Suprapubic skin (tissue), 4 donors: ENCODE results near the gene CHST7. TPM values are rescaled to one million over a fixed set of nuclear protein-coding genes. Genes with fewer than 3 reads are reported as not detected.

ENCODE experiments used
- DNase-seq, 2 donors: peaks; one replicate each; pipeline ENCODE4 v3.0.0-alpha.2; 2019; ENCODE audit warnings: low spot score in 2 of 2
- H3K27ac ChIP-seq: fragments of 200-600 bp; sonication (generic); one replicate; pipeline ENCODE4 v1.5.1; 2019
- H3K27me3 ChIP-seq: fragments of 200-600 bp; sonication (generic); one replicate; pipeline ENCODE4 v1.5.1; 2019
- H3K36me3 ChIP-seq: fragments of 200-600 bp; sonication (generic); one replicate; pipeline ENCODE4 v1.5.1; 2019
- H3K4me1 ChIP-seq: fragments of 200-600 bp; sonication (generic); one replicate; pipeline ENCODE4 v1.5.1; 2019
- H3K4me3 ChIP-seq: fragments of 200-600 bp; sonication (generic); one replicate; pipeline ENCODE4 v1.5.1; 2019; ENCODE audit warnings: mild to moderate bottlenecking
- H3K9me3 ChIP-seq: fragments of 200-600 bp; sonication (generic); one replicate; pipeline ENCODE4 v1.5.1; 2019
- CTCF ChIP-seq, 2 donors: fragments of 200-600 bp in 1 of 2; fragments of 450-650 bp in 1 of 2; sonication (generic) in 1 of 2; IDR thresholded peaks; one replicate each; pipeline ENCODE4 v1.5.1; 2016 to 2019; ENCODE audit warnings: antibody characterized with exemption in 2 of 2, mild to moderate bottlenecking in 1 of 2, moderate library complexity in 1 of 2
- EP300 ChIP-seq: sonication (generic); formaldehyde crosslinking; IDR thresholded peaks from one replicate; pipeline ENCODE4 v1.6.1; 2017; ENCODE audit warnings: antibody characterized with exemption
- POLR2A ChIP-seq, 2 donors: fragments of 450-650 bp; IDR thresholded peaks; one replicate each; pipeline ENCODE4 v1.6.1; 2017; ENCODE audit warnings: antibody characterized with exemption in 2 of 2, mild to moderate bottlenecking in 2 of 2, moderate library complexity in 2 of 2
- POLR2AphosphoS5 ChIP-seq, 3 donors: sonication (generic); formaldehyde crosslinking; IDR thresholded peaks; one replicate each; pipeline ENCODE4 v1.6.1; 2017; ENCODE audit warnings: antibody characterized with exemption in 3 of 3
- WGBS: methylation state at CpG from one replicate; pipeline ENCODE4 v1.1.5; 2018; 5-methylcytosine and 5-hydroxymethylcytosine counted together
- total RNA-seq, 4 donors: library from RNA; depleted of rRNA; stranded (reverse); fragments of >200 nt; gene quantifications; one replicate each; pipeline ENCODE4 v1.1.0, GENCODE V29; 2016

The CHST7 gene
- total RNA-seq, 4 donors from 2014 or later = 5.8 to 7.9 (median 7.0) TPM

- H3K27me3 ChIP-seq = no peaks in the 10 kb centered on the region
Measured at GRCh38 chrX:46643636-46644035, 70.1 kb downstream of the CHST7 start.

GRCh38 chrX:46645614-46646013 is 72.0 kb downstream of the CHST7 start:
- H3K9me3 ChIP-seq = no peaks in the 10 kb centered on the region
- no peak for DNase-seq
- no peak overlapping the region for H3K4me3 ChIP-seq
- TF ChIP-seq POLR2A (IDR thresholded peaks at IDR 0.05) = no peak
- TF ChIP-seq EP300 = no peak
- TF ChIP-seq CTCF (IDR thresholded peaks at IDR 0.05) = no peak
- TF ChIP-seq POLR2AphosphoS5 (IDR thresholded peaks at IDR 0.05) = no peak
- WGBS = 61% methylated on average over 4 of the region's 4 CpGs
- H3K36me3 ChIP-seq = no peaks in the 10 kb centered on the region
- H3K4me1 ChIP-seq = peaks cover 13% of the 10 kb centered on the region
- H3K27me3 ChIP-seq = no peaks in the 10 kb centered on the region
- no peak overlapping the region for H3K27ac ChIP-seq

More at GRCh38 chrX:46643636-46644035, 70.1 kb downstream of the CHST7 start:
- no peaks in the 10 kb centered on the region for H3K4me1 ChIP-seq
- no peak overlapping the region for H3K27ac ChIP-seq
- no peaks in the 10 kb centered on the region for H3K36me3 ChIP-seq
- no peak overlapping the region for H3K4me3 ChIP-seq
- WGBS = 63% methylated on average over 3 of the region's 3 CpGs
- DNase-seq = no peak
- TF ChIP-seq EP300 = no peak
- no peak for TF ChIP-seq POLR2A (IDR thresholded peaks at IDR 0.05)
- TF ChIP-seq CTCF (IDR thresholded peaks at IDR 0.05) = no peak
- TF ChIP-seq POLR2AphosphoS5 (IDR thresholded peaks at IDR 0.05) = no peak
- H3K9me3 ChIP-seq = no peaks in the 10 kb centered on the region

GRCh38 chrX:46647251-46647650 is 73.7 kb downstream of the CHST7 start:
- H3K36me3 ChIP-seq = no peaks in the 10 kb centered on the region
- no peak for TF ChIP-seq POLR2A (IDR thresholded peaks at IDR 0.05)
- TF ChIP-seq EP300 = no peak
- no peak for TF ChIP-seq POLR2AphosphoS5 (IDR thresholded peaks at IDR 0.05)
- TF ChIP-seq CTCF (IDR thresholded peaks at IDR 0.05) = no peak
- no peaks in the 10 kb centered on the region for H3K27me3 ChIP-seq
- DNase-seq = no peak
- WGBS = 63% methylated on average over 5 of the region's 5 CpGs
- H3K9me3 ChIP-seq = no peaks in the 10 kb centered on the region
- H3K27ac ChIP-seq = no peak overlapping the region
- peaks cover 13% of the 10 kb centered on the region for H3K4me1 ChIP-seq
- H3K4me3 ChIP-seq = no peak overlapping the region

Other genes with a start within 250 kb of the CHST7 start
- gene ZNF674, start 28.3 kb upstream of the CHST7 start, total RNA-seq = 1 to 10 TPM; 1.9 to 6.2 (median 3.7) TPM
- gene SLC9A7, start 185.4 kb downstream of the CHST7 start, total RNA-seq = 1 to 10 TPM; 3.1 to 7.4 (median 6.2) TPM